Kidney epithelial cell (primary cell): ENCODE data around the gene SAXO2. TPM values are rescaled to one million over a fixed set of nuclear protein-coding genes. Genes with fewer than 3 reads are reported as not detected.
"Not testable (repeated sequence)": the region's sequence is repeated elsewhere in the genome, so short reads cannot be mapped to it uniquely, and the experiment has no call there.

ENCODE experiments used
- DNase-seq: peaks from one replicate; pipeline ENCODE4 v3.0.0-alpha.2; 2010; ENCODE audit warnings: low read depth
- H3K27me3 ChIP-seq: 2 replicates; pipeline ENCODE4 v1.6.0; 2011; ENCODE audit warnings: low read length; ENCODE audit not compliant: control insufficient read depth, insufficient read depth
- H3K36me3 ChIP-seq: 2 replicates; pipeline ENCODE4 v1.5.1; 2011; ENCODE audit warnings: low read length; ENCODE audit not compliant: control insufficient read depth, insufficient read depth
- H3K4me3 ChIP-seq: 2 replicates; pipeline ENCODE4 v1.5.1; 2011; ENCODE audit warnings: low read depth, mild to moderate bottlenecking, control low read depth, low read length
- total RNA-seq: library from RNA; depleted of rRNA; stranded (reverse); fragments of >200 nt; gene quantifications from 2 replicates; pipeline ENCODE4 v1.2.3, GENCODE V29; 2015

SAXO2 gene
- total RNA-seq, 1 donor from 2014 or later = 0.79 TPM

DNA sequence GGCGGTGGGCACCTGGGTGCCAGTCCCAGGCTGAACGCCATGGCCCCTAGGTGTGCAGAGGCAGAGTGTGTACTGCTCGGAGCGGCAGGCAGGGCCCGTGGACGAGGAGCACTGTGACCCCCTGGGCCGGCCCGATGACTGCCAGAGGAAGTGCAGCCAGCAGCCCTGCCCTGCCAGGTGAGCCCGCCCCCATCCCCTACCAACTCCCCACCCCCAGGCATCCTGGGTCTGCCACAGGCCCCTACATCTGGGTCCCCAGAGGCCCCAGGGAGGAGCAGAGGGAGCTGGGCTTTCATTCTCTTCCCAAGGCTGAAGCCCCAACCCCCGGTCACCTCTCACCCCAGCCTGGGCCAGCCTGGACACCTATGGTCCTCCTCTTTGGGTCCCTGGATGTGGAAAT, 63.0 kb downstream of the SAXO2 start:
- not testable (repeated sequence) for H3K4me3 ChIP-seq, DNase-seq, H3K27me3 ChIP-seq, H3K36me3 ChIP-seq

DNA sequence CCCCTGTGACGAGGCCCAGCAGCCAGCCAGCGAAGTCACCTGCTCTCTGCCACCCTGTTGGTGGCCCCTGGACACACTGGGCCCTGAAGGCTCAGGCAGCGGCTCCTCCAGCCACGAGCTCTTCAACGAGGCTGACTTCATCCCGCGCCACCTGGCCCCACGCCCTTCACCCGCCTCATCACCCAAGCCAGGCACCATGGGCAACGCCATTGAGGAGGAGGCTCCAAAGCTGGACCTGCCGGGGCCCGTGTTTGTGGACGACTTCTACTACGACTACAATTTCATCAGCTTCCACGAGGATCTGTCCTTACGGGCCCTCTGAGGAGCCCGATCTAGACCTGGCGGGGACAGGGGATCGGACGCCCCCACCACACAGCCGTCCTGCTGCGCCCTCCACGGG, 64.3 kb downstream of the SAXO2 start:
- not testable (repeated sequence) for DNase-seq, H3K27me3 ChIP-seq, H3K4me3 ChIP-seq, H3K36me3 ChIP-seq

GRCh38 chr15:82327372-82327771, 64.8 kb downstream of the SAXO2 start:
- H3K27me3 ChIP-seq, H3K4me3 ChIP-seq, DNase-seq, H3K36me3 ChIP-seq: not testable (repeated sequence)

- H3K36me3 ChIP-seq, H3K27me3 ChIP-seq, DNase-seq, H3K4me3 ChIP-seq: not testable (repeated sequence)
Measured at GRCh38 chr15:82329039-82329438, 66.4 kb downstream of the SAXO2 start.

- not testable (repeated sequence) for H3K4me3 ChIP-seq, H3K27me3 ChIP-seq, H3K36me3 ChIP-seq, DNase-seq
Measured at GRCh38 chr15:82330921-82331320, 68.3 kb downstream of the SAXO2 start.

DNA sequence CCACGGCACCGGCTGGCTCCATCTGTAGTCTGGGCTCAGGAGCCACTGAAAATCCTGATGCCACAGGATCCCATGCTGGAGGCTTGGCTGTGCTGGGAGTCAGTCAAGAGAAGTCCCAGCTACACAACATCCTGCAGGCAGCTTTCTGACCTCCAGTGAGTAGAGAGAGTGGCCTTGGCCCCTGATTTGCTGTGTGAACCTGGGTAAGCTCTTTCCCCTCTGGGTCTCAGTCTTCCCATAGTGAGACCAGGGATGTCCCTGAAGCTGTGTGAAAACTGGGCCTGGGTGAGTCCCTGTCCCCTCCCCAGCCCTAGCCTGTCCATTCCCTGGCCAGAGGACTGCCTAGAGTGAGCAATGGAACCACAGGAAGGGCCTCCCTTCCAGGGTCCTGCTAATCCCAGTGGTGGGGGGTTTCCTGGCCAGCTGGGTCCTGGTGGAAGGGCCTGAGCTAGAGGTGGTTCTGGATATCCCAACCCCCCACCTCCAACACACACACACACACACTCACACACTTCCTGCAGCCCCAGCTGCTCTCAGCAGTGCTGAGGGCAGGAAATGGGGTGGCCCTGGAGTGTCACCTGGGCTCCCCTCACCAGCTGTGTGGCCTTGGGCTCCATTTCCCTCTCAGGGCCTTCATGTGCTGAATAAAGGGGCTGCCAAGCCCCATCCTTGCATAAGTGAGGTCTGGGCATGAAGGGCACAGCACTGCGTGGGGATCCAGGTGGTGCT, 69.1 kb downstream of the SAXO2 start:
- not testable (repeated sequence) for H3K4me3 ChIP-seq, H3K36me3 ChIP-seq, DNase-seq, H3K27me3 ChIP-seq

DNA sequence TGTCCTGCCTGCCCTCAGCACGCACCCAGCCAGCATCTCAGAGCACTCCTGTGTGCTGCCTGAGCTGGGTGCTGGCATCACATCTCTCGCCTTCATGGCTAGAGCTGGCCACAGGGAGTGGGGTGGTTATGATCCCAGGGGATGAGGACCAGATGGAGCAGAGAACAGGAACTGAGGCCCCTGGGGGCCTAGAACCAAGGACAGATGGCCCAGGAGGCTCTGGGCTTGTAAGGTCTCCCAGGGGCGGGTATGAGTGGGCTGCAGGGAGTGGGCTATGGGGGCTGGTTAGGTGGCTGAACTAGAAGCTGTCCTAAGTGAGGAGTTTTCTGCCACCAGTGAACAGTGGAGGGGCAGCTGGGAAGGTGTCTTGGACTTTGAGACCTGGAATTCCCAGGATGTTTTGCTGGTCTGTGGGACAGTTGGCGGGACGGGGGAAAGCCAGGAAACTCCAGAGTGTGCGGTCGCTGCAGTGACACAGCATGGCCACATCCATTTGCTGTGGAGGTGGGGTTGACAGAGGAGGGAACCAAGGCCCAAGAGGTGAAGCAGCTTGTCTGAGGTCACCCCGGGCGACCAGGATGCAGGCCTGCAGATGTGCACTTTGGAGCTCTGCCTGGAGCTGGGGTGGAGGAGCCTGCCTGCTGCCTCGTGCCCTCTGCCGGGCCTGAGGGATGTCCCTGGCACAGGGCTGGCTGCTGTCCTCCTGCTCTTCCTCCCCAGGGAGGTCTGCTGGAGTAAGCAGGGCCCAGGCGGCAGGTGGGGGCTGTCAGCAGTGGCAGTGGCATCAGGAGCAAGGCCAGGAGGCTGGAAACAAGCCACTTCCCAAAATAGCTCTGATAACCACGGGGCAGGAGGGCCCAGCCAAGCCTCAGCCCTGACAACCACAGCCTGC, 70.3 kb downstream of the SAXO2 start:
- H3K27me3 ChIP-seq, H3K4me3 ChIP-seq, DNase-seq, H3K36me3 ChIP-seq: not testable (repeated sequence)

DNA sequence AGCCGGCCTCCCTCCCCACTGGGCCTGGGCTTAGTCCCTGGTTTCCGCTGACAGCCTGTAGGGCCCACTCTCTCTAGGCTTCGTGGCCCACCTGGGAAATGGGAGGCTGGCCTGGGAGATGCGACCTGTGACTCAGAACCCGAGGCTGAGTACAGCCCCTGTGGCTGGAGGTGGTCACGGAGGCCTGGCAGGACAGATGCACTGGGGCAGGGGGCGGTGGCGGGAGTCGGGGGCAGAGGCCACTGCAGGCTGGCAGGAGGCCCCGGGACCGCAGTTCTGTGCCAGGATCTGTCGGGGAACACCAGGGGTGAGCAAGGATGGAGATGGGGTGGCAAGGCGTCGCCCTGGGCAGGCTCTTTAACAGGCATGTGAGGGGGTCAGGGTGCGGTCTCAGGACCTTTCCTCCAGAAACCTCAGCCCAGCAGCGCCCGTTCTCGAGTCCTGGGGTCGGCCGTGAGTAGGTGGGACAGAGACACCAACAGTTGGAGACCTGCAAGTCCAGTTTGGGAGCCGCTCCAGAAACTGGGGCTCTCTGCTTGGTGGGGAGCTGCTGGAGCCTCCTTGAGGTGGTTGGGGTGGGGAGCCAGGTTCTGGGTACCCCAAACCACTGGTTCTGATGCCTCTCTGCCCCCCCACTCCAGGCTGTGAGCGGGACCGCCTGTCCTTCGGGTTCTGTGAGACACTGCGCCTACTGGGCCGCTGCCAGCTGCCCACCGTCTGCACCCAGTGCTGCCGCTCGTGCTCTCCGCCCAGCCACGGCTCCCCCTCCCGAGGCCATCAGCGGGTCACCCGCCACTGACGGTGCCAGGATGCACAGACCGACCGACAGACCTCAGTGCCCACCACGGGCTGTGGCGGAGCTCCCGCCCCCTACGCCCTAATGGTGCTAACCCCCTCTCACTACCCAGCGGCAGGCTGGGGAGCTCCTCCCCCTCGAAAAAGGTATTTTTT, 71.3 kb downstream of the SAXO2 start:
- H3K4me3 ChIP-seq = not testable (repeated sequence)

More for the DNA sequence above, 71.3 kb downstream of the SAXO2 start:
- DNase-seq, H3K27me3 ChIP-seq, H3K36me3 ChIP-seq: not testable (repeated sequence)

Other genes with a start within 250 kb of the SAXO2 start
- gene MEX3B, start 216.8 kb upstream of the SAXO2 start, total RNA-seq = 15.6 and 18.8 TPM in 2 replicates
- 21.3 and 21.8 TPM in 2 replicates for gene EFL1, start 84 bp upstream of the SAXO2 start, total RNA-seq
- 0.82 and 0.84 TPM in 2 replicates for gene GOLGA6L10, start 86.7 kb downstream of the SAXO2 start, total RNA-seq
- 4.3 and 4.9 TPM in 2 replicates for gene GOLGA6L9, start 167.0 kb downstream of the SAXO2 start, total RNA-seq